OCI-LY1 (cell line): Measurements from ENCODE around the gene LRCH1.

Experiments
- H2AFZ ChIP-seq: fragments of 200-600 bp; sonication (generic), shearing (Covaris generic); 2 replicates; pipeline ENCODE4 v1.6.0; 2014; ENCODE audit warnings: antibody characterized with exemption, mild to moderate bottlenecking, low read length
- H3F3A ChIP-seq: fragments of 200-600 bp; sonication (generic), shearing (Covaris generic); 2 replicates; pipeline ENCODE4 v1.6.0; 2014; ENCODE audit warnings: mild to moderate bottlenecking, antibody characterized with exemption, low read length, moderate library complexity; ENCODE audit not compliant: insufficient read depth
- H3K27ac ChIP-seq: fragments of 200-600 bp; sonication (generic); 2 replicates; pipeline ENCODE4 v1.5.1; 2014; ENCODE audit warnings: low read length, mixed run types, mild to moderate bottlenecking, low read depth; ENCODE audit not compliant: poor library complexity, severe bottlenecking
- H3K27me3 ChIP-seq: fragments of 200-600 bp; sonication (generic); 2 replicates; pipeline ENCODE4 v1.6.0; 2014; ENCODE audit warnings: antibody characterized with exemption, mild to moderate bottlenecking, low read length, moderate library complexity; ENCODE audit not compliant: insufficient read depth
- H3K36me3 ChIP-seq: fragments of 200-600 bp; sonication (generic); 2 replicates; pipeline ENCODE4 v1.6.1; 2014; ENCODE audit warnings: mild to moderate bottlenecking, antibody characterized with exemption, low read length, moderate library complexity, mixed read lengths; ENCODE audit not compliant: insufficient read depth
- H3K4me1 ChIP-seq: fragments of 200-600 bp; sonication (generic); 2 replicates; pipeline ENCODE4 v1.5.1; 2014; ENCODE audit warnings: mild to moderate bottlenecking, low read length, moderate library complexity; ENCODE audit not compliant: insufficient read depth, severe bottlenecking
- H3K4me2 ChIP-seq: fragments of 200-600 bp; sonication (generic), shearing (Covaris generic); 2 replicates; pipeline ENCODE4 v1.6.1; 2014; ENCODE audit warnings: low read length
- H3K4me3 ChIP-seq: fragments of 200-600 bp; sonication (generic); 2 replicates; pipeline ENCODE4 v1.5.1; 2014; ENCODE audit warnings: low read length, low read depth, mild to moderate bottlenecking, mixed read lengths; ENCODE audit not compliant: poor library complexity, severe bottlenecking
- H3K79me2 ChIP-seq: fragments of 200-600 bp; shearing (Covaris generic); 2 replicates; pipeline ENCODE4 v1.6.1; 2016; ENCODE audit warnings: mixed run types, low read length, mixed read lengths; ENCODE audit not compliant: insufficient read depth
- H3K9ac ChIP-seq: fragments of 200-600 bp; sonication (generic), shearing (Covaris generic); 2 replicates; pipeline ENCODE4 v1.6.1; 2014; ENCODE audit warnings: mild to moderate bottlenecking, low read length, mixed read lengths
- H3K9me2 ChIP-seq: fragments of 200-600 bp; sonication (generic), shearing (Covaris generic); 2 replicates; pipeline ENCODE4 v1.6.1; 2014; ENCODE audit warnings: low read depth, mild to moderate bottlenecking, low read length, mixed read lengths
- H3K9me3 ChIP-seq: fragments of 200-600 bp; shearing (Covaris generic); 2 replicates; pipeline ENCODE4 v1.6.1; 2014; ENCODE audit warnings: low read length, mixed read lengths
- H4K20me1 ChIP-seq: fragments of 200-600 bp; sonication (generic), shearing (Covaris generic); 2 replicates; pipeline ENCODE4 v1.6.0; 2016; ENCODE audit warnings: mild to moderate bottlenecking, low read length; ENCODE audit not compliant: insufficient read depth
- EZH2 ChIP-seq: fragments of 200-600 bp; sonication (generic), shearing (Covaris generic); IDR thresholded peaks from 2 replicates; pipeline ENCODE4 v1.8.0; 2017; ENCODE audit warnings: borderline replicate concordance, mixed run types, mild to moderate bottlenecking, antibody characterized with exemption, low read length, moderate library complexity, mixed read lengths
- TF ChIP-seq, protein P1 (sequence below): fragments of 200-600 bp; sonication (generic), shearing (Covaris generic); IDR thresholded peaks from 2 replicates; pipeline ENCODE4 v1.5.1; 2017; ENCODE audit warnings: mild to moderate bottlenecking, antibody characterized with exemption, low read length, moderate library complexity, mixed read lengths

Gene LRCH1

GRCh38 chr13:46773541-46773940 is 220.6 kb downstream of the LRCH1 start:
- Histone ChIP-seq H4K20me1 (no peaks in the 10 kb centered on the region), H3K4me3 (no peak overlapping the region), H3K4me2 (no peak overlapping the region), H3K27me3 (no peaks in the 10 kb centered on the region), H3K36me3 (peaks cover 77% of the 10 kb centered on the region), H3K79me2 (no peaks in the 10 kb centered on the region), H3F3A (no peaks in the 10 kb centered on the region), H3K27ac (no peak overlapping the region), H2AFZ (no peak overlapping the region), H3K9me3 (no peaks in the 10 kb centered on the region), H3K4me1 (no peaks in the 10 kb centered on the region), H3K9ac (no peak overlapping the region), H3K9me2 (no peaks in the 10 kb centered on the region)
- TF ChIP-seq, protein P1, sequence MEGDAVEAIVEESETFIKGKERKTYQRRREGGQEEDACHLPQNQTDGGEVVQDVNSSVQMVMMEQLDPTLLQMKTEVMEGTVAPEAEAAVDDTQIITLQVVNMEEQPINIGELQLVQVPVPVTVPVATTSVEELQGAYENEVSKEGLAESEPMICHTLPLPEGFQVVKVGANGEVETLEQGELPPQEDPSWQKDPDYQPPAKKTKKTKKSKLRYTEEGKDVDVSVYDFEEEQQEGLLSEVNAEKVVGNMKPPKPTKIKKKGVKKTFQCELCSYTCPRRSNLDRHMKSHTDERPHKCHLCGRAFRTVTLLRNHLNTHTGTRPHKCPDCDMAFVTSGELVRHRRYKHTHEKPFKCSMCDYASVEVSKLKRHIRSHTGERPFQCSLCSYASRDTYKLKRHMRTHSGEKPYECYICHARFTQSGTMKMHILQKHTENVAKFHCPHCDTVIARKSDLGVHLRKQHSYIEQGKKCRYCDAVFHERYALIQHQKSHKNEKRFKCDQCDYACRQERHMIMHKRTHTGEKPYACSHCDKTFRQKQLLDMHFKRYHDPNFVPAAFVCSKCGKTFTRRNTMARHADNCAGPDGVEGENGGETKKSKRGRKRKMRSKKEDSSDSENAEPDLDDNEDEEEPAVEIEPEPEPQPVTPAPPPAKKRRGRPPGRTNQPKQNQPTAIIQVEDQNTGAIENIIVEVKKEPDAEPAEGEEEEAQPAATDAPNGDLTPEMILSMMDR: no peak
- TF ChIP-seq EZH2: no peak

- Histone ChIP-seq H3K4me1 (no peaks in the 10 kb centered on the region), H4K20me1 (no peaks in the 10 kb centered on the region), H3K79me2 (no peaks in the 10 kb centered on the region), H3K9me2 (no peaks in the 10 kb centered on the region), H2AFZ (no peak overlapping the region), H3K27me3 (no peaks in the 10 kb centered on the region), H3K4me2 (no peak overlapping the region), H3K9me3 (no peaks in the 10 kb centered on the region), H3K36me3 (peaks cover 89% of the 10 kb centered on the region), H3F3A (0 out of 2 replicates have a peak, but pooled peaks cover 2% of the 10 kb centered on the region), H3K9ac (no peak overlapping the region), H3K4me3 (no peak overlapping the region), H3K27ac (no peak overlapping the region)
- TF ChIP-seq, protein P1: no peak
- no peak for TF ChIP-seq EZH2
These were observed 222.6 kb downstream of the LRCH1 start for GRCh38 chr13:46775385-46776107.

DNA sequence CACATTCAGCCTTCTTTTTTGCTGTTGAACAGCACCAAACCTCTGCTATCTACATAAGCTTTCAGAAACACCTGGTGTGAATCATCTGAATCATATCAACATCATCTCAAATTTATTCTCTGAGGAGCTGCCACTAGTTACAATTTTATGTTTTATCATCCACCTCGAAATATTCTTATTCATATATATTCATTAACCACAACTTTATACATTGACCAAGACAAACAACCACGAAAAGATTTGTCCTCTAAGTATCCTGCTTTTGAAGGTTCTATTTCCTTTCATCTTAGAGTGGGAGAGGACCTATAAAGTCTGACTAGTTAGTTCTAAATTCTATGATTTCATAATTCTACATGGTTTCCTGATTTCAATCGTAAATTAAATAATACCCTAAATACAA is 225.1 kb downstream of the LRCH1 start:
- Histone ChIP-seq H4K20me1 (no peaks in the 10 kb centered on the region), H3F3A (0 out of 2 replicates have a peak, but pooled peaks cover 4% of the 10 kb centered on the region), H3K9ac (no peak overlapping the region), H3K9me3 (no peaks in the 10 kb centered on the region), H3K27me3 (no peaks in the 10 kb centered on the region), H3K9me2 (no peaks in the 10 kb centered on the region), H3K27ac (no peak overlapping the region), H3K4me2 (no peak overlapping the region), H3K4me1 (no peaks in the 10 kb centered on the region), H3K4me3 (no peak overlapping the region), H3K36me3 (peaks cover 91% of the 10 kb centered on the region), H3K79me2 (no peaks in the 10 kb centered on the region), H2AFZ (no peak overlapping the region)
- TF ChIP-seq EZH2: no peak

GRCh38 chr13:46778890-46779289 is 225.9 kb downstream of the LRCH1 start:
- Histone ChIP-seq H3K4me2 (no peak overlapping the region), H4K20me1 (no peaks in the 10 kb centered on the region), H3K27ac (no peak overlapping the region), H3K9me2 (no peaks in the 10 kb centered on the region), H3K9me3 (no peaks in the 10 kb centered on the region), H3K27me3 (no peaks in the 10 kb centered on the region), H2AFZ (no peak overlapping the region), H3K4me1 (no peaks in the 10 kb centered on the region), H3K9ac (no peak overlapping the region), H3K4me3 (no peak overlapping the region), H3K36me3 (peaks cover 89% of the 10 kb centered on the region), H3K79me2 (no peaks in the 10 kb centered on the region), H3F3A (0 out of 2 replicates have a peak, but pooled peaks cover 4% of the 10 kb centered on the region)
- TF ChIP-seq, protein P1: no peak
- TF ChIP-seq EZH2: no peak
